ENCODE data around the gene FHOD3.

DNA sequence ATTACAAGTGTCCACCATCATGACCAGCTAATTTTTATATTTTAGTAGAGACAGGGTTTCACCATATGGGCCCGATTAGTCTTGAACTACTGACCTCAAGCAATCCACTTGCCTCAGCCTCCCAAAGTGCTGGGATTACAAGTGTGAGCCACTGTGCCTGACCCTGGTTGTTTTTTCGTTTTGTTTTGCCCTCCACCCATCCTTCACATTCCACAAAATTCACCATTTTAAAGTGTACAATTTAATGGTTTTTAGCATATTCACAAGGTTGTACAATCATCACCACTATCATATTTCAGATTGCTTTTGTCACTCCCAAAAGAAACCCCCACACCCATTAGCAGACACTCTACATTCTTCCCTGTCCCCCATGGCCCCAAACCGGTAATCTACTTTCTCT, 316.3 kb downstream of the FHOD3 start:
- TF ChIP-seq, protein P1, sequence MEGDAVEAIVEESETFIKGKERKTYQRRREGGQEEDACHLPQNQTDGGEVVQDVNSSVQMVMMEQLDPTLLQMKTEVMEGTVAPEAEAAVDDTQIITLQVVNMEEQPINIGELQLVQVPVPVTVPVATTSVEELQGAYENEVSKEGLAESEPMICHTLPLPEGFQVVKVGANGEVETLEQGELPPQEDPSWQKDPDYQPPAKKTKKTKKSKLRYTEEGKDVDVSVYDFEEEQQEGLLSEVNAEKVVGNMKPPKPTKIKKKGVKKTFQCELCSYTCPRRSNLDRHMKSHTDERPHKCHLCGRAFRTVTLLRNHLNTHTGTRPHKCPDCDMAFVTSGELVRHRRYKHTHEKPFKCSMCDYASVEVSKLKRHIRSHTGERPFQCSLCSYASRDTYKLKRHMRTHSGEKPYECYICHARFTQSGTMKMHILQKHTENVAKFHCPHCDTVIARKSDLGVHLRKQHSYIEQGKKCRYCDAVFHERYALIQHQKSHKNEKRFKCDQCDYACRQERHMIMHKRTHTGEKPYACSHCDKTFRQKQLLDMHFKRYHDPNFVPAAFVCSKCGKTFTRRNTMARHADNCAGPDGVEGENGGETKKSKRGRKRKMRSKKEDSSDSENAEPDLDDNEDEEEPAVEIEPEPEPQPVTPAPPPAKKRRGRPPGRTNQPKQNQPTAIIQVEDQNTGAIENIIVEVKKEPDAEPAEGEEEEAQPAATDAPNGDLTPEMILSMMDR (IDR thresholded peaks at IDR 0.05), result no peak
- no peak for TF ChIP-seq POLR2A (IDR thresholded peaks at IDR 0.05)
